HepG2 (cell line): ENCODE data around the gene ZNF341.
A peak's percentile ranks its signal among the peaks of the same experiment; 100 is the strongest.

ENCODE experiments used
- EP300 ChIP-seq, 3 experiments: sonication (generic) in 1 of 3; formaldehyde crosslinking in 1 of 3; IDR thresholded peaks; 2 replicates each; pipeline versions ENCODE4 v1.5.1 to v1.6.1; 2011 to 2020; ENCODE audit warnings: low read depth in 2 of 3, low read length in 2 of 3, borderline replicate concordance in 1 of 3, improper control_type of control experiment in 1 of 3, mild to moderate bottlenecking in 1 of 3, missing genetic modification reagents in 1 of 3, moderate library complexity in 1 of 3
- HNRNPK ChIP-seq: fragments of 200-400 bp; formaldehyde crosslinking; IDR thresholded peaks from 2 replicates; pipeline ENCODE4 v1.6.1; 2018; ENCODE audit warnings: low read length, low read depth, moderate library complexity, mild to moderate bottlenecking; ENCODE audit not compliant: poor library complexity, severe bottlenecking
- ZNF12 ChIP-seq: sonication (generic); formaldehyde crosslinking; IDR thresholded peaks from 2 replicates; pipeline ENCODE4 v1.5.0; 2020; ENCODE audit warnings: missing genetic modification reagents
- ZNF234 ChIP-seq: sonication (generic); formaldehyde crosslinking; conservative IDR thresholded peaks from 2 replicates; pipeline ENCODE4 v1.5.1; 2020; ENCODE audit warnings: mild to moderate bottlenecking, missing genetic modification reagents
- ZNF460 ChIP-seq: sonication (generic); formaldehyde crosslinking; IDR thresholded peaks from 2 replicates; pipeline ENCODE4 v1.5.1; 2020; ENCODE audit warnings: missing genetic modification reagents, mild to moderate bottlenecking, borderline replicate concordance
- TF ChIP-seq, protein P1 (sequence below), 2 experiments: sonication (generic) in 1 of 2; formaldehyde crosslinking in 1 of 2; IDR thresholded peaks; 2 replicates each; pipeline versions ENCODE4 v1.5.1 to v1.6.1; 2011 to 2020; ENCODE audit warnings: borderline replicate concordance in 1 of 2, low read depth in 1 of 2, low read length in 1 of 2, mild to moderate bottlenecking in 1 of 2, missing genetic modification reagents in 1 of 2, moderate library complexity in 1 of 2

GRCh38 chr20:33701629-33702450, 30.0 kb upstream of the ZNF341 start:
- TF ChIP-seq ZNF460 (CRISPR knock-in tag) (peak; percentile 58; the same call in 1 of the 2 replicates), HNRNPK (peak; percentile 33), EP300 (IDR thresholded peaks at IDR 0.05; ENCODE audit: low read depth in 2 of 2, low read length in 2 of 2) (peak in 1 of 2 experiments; percentile 74; a peak in 2 of 4 replicates), EP300 (CRISPR knock-in tag; IDR thresholded peaks at IDR 0.05; ENCODE audit: borderline replicate concordance) (peak; percentile 88), ZNF234 (CRISPR knock-in tag) (no peak; the same call in 1 of the 2 replicates), ZNF12 (CRISPR knock-in tag) (no peak)
- TF ChIP-seq, protein P1, sequence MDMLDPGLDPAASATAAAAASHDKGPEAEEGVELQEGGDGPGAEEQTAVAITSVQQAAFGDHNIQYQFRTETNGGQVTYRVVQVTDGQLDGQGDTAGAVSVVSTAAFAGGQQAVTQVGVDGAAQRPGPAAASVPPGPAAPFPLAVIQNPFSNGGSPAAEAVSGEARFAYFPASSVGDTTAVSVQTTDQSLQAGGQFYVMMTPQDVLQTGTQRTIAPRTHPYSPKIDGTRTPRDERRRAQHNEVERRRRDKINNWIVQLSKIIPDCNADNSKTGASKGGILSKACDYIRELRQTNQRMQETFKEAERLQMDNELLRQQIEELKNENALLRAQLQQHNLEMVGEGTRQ (IDR thresholded peaks at IDR 0.05; ENCODE audit: low read depth, low read length) = no peak
- TF ChIP-seq, protein P1 (CRISPR knock-in tag; IDR thresholded peaks at IDR 0.05; ENCODE audit: borderline replicate concordance) = no peak
